HG03575 (cell line): Measurements from ENCODE around the gene RPS6KA4.
"Not testable (repeated sequence)": the region's sequence is repeated elsewhere in the genome, so short reads cannot be mapped to it uniquely, and the experiment has no call there.

Source experiments
- ATAC-seq: cut with Tn5 transposase; IDR thresholded peaks from one replicate; pipeline ENCODE4 v1.9.1; 2021; ENCODE audit not compliant: unreplicated experiment, insufficient number of reproducible peaks, low FRiP score; ENCODE audit errors: extremely low read depth

Gene RPS6KA4

GRCh38 chr11:64323984-64324383, 35.0 kb upstream of the RPS6KA4 start:
- not testable (repeated sequence) for ATAC-seq

DNA sequence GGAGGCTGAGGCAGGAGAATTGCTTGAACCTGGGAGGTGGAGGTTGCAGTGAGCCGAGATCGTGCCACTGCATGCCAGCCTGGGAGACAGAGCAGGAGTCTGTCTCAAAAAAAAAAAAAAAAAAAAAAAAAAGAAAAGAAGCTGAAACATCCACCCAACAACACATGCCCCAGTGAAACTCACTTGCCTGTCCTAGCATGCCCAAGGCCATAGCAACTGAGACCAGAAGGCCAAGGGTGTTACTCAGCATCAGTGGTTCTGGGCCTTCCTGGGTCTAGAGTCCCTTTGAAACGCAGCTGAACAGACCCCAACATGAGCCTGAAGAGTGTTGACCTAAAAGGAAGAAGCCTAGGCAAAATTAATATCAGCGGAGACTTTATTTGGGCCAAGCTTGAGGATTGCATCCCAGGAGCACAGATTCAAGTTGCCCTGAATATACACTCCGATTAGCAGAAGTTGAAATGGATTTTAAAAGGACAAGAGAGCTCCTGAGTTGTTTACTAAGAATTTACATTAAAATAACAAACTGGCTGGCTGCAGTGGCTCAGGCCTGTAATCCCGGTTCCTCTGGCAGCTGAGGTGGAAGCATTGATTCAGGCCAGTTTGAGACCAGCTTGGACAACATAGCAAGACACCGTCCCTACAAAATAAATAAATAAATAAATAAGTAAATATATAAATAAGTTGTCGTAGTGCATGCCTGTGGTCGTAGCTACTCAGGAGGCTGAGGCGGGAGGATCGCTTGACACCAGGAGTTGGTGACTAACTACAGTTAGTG, 34.1 kb upstream of the RPS6KA4 start:
- ATAC-seq: no peak

- ATAC-seq: no peak
These were observed 31.6 kb upstream of the RPS6KA4 start for GRCh38 chr11:64327375-64327774.

DNA sequence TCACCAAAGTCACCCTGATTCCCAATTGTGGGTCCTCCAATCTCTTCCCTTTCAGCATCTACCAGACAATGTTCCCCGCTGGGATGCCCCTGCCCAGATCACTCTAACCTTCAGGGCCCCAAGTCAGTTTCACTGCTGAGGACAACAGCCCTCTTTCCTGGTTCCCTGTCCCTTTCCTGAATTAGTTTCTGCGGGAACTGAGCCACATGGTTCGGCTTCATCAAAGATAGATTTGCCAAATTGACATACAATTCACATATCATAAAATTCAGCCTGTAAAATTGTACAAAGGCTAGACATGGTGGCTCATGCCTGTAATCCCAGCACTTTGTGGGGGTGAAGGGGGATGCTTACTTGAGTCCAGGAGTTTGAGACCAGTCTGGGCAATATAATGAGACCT, 31.0 kb upstream of the RPS6KA4 start:
- no peak for ATAC-seq

GRCh38 chr11:64330888-64331287, 28.1 kb upstream of the RPS6KA4 start:
- no peak for ATAC-seq

DNA sequence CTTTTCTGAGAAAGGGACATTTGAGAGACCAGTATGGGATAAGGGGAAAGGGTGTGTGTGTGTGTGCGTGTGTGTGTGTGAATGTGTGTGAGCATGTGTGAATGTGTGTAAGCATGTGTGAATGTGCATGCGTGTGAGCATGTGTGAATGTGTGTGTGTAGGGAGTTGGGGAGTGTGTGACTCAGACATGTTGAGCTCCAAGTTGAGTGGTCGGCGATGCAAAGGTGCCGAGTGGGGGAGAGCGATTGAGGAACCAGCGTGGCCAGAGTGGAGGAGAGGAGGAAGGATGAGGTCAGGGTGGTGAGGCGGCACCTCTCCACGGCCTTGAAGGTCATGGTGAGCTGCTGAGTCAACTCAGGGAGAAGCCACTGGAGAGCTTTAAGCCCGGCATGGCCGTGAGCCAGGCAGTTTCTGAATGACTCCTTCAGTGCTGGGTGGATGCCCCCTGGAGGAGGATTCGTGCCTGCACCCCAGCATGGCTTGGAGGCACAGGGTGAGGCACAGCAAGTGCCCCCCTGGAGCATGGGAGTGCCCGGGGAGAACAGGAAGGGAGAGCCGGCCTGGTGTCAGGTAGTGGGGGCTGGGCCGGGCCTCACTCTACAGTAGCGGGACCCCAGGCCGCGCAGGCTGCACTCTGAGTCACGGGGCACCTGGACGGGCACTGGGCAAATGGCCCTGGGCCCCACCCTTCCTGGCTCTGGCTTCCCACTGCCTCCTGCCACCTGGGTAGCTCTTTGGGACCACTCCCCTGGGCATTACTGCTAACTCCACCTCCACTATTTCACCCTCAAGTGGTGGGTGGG, 27.2 kb upstream of the RPS6KA4 start:
- no peak for ATAC-seq

DNA sequence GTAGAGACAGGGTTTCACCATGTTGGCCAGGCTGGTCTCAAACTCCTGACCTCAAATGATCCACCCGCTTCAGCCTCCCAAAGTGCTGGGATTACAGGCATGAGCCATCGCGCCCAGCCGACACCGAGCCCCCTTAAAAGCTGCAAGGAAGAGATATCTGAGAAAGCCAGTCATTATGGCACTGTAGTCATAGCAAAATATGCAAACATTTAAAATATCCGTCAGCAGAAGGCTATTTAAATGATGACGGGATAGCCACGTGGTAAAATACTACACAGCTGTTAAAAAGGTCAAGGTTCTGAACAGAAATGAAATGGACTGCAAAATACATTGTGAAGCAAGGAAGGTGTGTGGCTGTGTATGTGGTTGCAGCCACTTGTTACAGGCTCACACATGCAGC, 25.4 kb upstream of the RPS6KA4 start:
- no peak for ATAC-seq

- ATAC-seq: no peak
These were observed 23.9 kb upstream of the RPS6KA4 start for GRCh38 chr11:64334764-64335735.

DNA sequence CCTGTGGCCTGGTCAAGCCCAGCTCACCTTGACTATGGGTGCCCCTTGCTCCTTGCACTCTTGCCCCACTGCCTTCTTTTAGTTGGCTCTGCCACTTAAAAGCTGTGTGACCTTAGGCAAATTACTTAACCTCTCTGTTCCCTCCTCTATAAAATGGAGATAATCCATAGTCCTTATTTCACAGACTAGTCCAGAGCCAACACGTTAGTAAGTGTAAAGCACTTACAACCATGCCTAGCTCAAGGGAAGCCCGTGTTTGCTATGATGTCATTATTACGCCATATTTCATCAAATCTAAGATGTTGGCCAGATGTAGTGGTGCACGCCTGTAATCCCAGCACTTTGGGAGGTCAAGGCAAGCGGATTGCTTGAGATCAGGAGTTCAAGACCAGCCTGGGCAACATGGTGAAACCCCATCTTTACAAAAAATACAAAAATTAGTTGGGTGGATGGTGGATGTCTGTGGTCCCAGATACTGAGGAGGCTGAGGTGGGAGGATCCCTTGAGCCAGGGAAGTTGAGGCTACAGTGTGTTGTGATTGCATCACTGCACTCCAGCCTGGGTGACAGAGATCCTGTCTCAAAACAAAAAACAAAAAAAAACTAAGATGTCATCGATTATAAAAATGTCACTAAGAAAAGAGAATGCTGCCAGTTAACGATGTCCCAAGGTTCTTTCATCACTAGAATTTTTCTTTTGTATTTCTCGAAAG, 21.3 kb upstream of the RPS6KA4 start:
- no peak for ATAC-seq

DNA sequence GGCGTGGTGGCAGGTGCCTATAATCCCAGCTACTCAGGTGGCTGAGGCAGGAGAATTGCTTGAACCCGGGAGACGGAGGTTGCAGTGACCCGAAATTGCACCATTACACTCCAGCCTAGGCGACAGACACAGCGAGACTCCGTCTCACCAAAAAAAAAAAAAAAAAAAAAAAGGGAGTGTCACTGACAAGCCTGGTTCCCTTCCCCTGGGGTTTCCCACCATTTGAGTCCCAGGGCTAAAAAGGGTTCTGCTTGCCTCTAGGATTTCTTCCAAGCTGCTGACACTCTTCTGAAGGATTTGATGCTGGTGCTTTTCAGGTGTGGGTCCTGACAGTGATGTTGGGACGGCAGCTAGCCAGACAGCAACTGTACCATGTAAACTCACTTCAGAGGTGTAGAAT, 20.2 kb upstream of the RPS6KA4 start:
- no peak for ATAC-seq

GRCh38 chr11:64339286-64339685, 19.7 kb upstream of the RPS6KA4 start:
- no peak for ATAC-seq

GRCh38 chr11:64339754-64340408, 19.1 kb upstream of the RPS6KA4 start, which contains the start of gene CCDC88B:
TSS of gene CCDC88B (plus strand) at chr11:64340204. CDS start at chr11:64340267, 63 bp downstream.
- no peak for ATAC-seq

DNA sequence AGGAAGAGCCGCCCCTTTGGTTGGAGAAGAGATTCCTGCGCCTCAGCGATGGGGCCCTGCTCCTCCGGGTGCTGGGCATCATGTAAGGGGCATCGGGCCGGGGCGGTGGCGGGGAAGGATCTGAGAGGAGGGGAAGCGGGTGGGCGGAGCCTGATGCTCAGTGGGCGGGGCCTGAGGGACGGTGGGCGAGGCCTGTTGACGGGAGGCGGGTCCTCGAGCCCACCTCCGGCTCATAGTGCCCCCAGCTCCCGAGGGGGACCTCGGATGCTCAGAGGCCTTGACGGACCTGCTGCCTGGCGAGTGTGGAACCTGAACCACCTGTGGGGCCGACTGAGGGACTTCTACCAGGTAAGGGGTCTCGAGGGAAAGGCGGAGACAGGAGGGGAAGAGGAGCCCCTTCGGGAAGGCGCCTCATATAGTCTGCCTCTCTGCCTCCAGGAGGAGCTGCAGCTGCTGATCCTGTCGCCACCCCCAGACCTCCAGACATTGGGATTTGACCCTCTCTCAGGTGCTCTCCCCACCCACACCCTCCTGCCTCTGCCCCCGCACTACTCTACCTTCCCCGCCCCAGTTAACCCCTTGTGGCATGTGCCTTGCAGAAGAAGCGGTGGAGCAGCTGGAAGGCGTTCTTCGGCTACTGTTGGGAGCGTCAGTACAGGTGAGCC, 18.2 kb upstream of the RPS6KA4 start:
- no peak for ATAC-seq

DNA sequence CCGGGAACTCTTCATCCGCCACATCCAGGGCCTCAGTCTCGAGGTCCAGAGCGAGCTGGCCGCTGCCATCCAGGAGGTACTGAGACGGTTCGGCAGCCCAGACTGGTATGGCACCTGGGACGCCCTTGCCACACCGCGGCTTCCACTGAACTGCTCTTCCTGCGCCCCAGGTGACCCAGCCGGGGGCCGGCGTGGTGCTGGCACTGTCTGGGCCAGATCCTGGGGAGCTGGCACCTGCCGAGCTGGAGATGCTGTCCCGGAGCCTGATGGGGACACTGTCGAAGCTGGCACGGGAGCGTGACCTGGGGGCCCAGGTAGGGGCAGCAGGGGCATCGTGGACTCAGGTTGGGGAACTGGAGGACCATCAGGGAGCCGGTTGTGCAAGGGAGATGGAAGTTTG, 17.5 kb upstream of the RPS6KA4 start:
- ATAC-seq: no peak

DNA sequence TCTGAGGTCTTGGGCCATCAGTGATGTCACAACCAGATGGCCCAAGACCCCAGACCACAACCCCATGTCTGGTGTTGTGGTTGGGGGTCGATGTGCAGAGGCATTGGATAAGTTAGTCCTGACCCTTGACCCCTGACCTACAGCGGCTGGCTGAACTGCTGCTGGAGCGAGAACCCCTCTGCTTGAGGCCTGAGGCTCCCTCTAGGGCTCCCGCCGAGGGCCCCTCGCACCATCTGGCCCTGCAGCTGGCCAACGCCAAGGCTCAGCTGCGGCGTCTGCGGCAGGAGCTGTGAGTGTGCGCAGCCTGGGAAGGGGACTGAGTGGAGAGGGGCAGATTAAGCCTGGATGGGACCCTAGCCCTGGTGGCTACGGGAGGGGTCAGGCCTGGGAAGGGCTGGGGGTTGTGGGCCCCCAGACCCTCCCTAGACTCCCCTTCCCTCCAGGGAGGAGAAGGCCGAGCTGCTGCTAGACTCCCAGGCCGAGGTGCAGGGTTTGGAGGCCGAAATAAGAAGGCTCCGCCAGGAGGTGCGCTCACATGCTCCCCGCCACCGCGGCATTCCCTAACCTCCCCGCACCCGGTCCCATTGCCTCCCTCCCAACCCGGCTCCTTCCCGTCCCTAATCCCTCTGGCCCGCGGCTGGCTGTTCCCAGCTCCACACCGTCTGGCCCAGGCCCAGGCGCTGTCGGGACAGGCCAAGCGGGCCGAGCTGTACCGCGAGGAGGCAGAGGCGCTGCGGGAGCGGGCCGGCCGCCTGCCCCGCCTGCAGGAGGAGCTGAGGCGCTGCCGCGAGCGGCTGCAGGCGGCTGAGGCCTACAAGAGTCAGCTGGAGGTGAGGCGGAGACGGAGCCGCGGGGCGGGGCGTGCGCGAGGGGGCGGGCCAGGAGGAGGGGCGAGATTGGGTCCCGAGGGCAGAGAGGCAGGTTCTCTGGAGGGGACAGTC, 16.8 kb upstream of the RPS6KA4 start:
- no peak for ATAC-seq

- no peak for ATAC-seq
These were observed 15.9 kb upstream of the RPS6KA4 start for GRCh38 chr11:64342869-64343745.
